Measurements from ENCODE around the gene PLBD1. TPM values are rescaled to one million over a fixed set of nuclear protein-coding genes. Genes with fewer than 3 reads are reported as not detected.

The PLBD1 gene
- under 1 TPM; 0.47 to 0.67 TPM for total RNA-seq
- polyA plus RNA-seq: 1 to 10 TPM in 1 of 2 donors, under 1 TPM in 1; 0.22 to 1.6 TPM

- peak within 1 kb of the TSS in 7 of 8 donors; percentile 1 to 66 (median 47) for H3K4me3 Mint-ChIP-seq
- ChIA-PET CTCF (ENCODE audit: partially characterized antibody) (no interaction called here), POLR2A (ENCODE audit: partially characterized antibody) (no interaction called here)
- H3K27ac ChIP-seq (ENCODE audit: low read depth, low read length): no peak within 1 kb of the TSS
- H3K27ac Mint-ChIP-seq: no peak within 1 kb of the TSS
- no peaks in the 10 kb centered on the region for H3K27me3 ChIP-seq (ENCODE audit: insufficient read depth, low read length)
- peaks cover 0 to 6% (median 4%) of the 10 kb centered on the region in 4 donors for H3K4me1 Mint-ChIP-seq
- no peaks in the 10 kb centered on the region for H3K9me3 ChIP-seq (ENCODE audit: control insufficient read depth in 1 of 2, low read length in 2 of 2)
- DNase-seq: no peak
- intact Hi-C loops (cut with micrococcal nuclease): no loop called here
- H3K9me3 Mint-ChIP-seq: peaks cover 0 to 4% (median 0%) of the 10 kb centered on the region in 8 donors
- no peaks in the 10 kb centered on the region for H3K36me3 Mint-ChIP-seq
- no peaks in the 10 kb centered on the region for H3K36me3 ChIP-seq (ENCODE audit: insufficient read depth, low read length)
- no peaks in the 10 kb centered on the region for H3K4me1 ChIP-seq (ENCODE audit: insufficient read depth, low read length)
- H3K27me3 Mint-ChIP-seq: peaks cover 19 to 39% of the 10 kb centered on the region in 2 donors
- no peak within 1 kb of the TSS for H3K4me3 ChIP-seq (ENCODE audit: low read length in 2 of 2)
Measured at GRCh38 chr12:14567351-14568162, at the start of gene PLBD1. Gene PLBD1, minus strand, starts transcription at chr12:14567883. Its CDS starts 187 bp downstream, at chr12:14567696.

GRCh38 chr12:14614704-14615121, 47.0 kb upstream of the PLBD1 start:
- Histone ChIP-seq H3K27me3 (ENCODE audit: insufficient read depth, low read length) (no peaks in the 10 kb centered on the region), H3K4me1 (ENCODE audit: insufficient read depth, low read length) (no peaks in the 10 kb centered on the region), H3K4me3 (ENCODE audit: low read length in 2 of 2) (no peak overlapping the region), H3K9me3 (ENCODE audit: control insufficient read depth in 1 of 2, low read length in 2 of 2) (no peaks in the 10 kb centered on the region), H3K27ac (ENCODE audit: low read depth, low read length) (no peak overlapping the region), H3K36me3 (ENCODE audit: insufficient read depth, low read length) (no peaks in the 10 kb centered on the region)
- Mint-ChIP-seq H3K4me1 (peaks cover 0 to 2% (median 0%) of the 10 kb centered on the region in 4 donors), H3K9me3 (peaks cover 2 to 30% (median 19%) of the 10 kb centered on the region in 8 donors), H3K4me3 (no peak overlapping the region), H3K27ac (no peak overlapping the region), H3K27me3 (peaks cover 19 to 23% of the 10 kb centered on the region in 2 donors), H3K36me3 (peaks cover 0 to 12% of the 10 kb centered on the region in 2 donors)
- ChIA-PET POLR2A (ENCODE audit: partially characterized antibody) (no interaction called here), CTCF (ENCODE audit: partially characterized antibody) (no interaction called here)
- intact Hi-C loops (cut with micrococcal nuclease): loop anchor here (5.0 kb wide), 1 partner anchor 197 kb away; no protein-coding TSS in a partner anchor
- DNase-seq: no peak

- no peak overlapping the region for H3K4me3 Mint-ChIP-seq
- Histone ChIP-seq H3K4me1 (ENCODE audit: insufficient read depth, low read length) (no peaks in the 10 kb centered on the region), H3K27ac (ENCODE audit: low read depth, low read length) (no peak overlapping the region), H3K4me3 (ENCODE audit: low read length in 2 of 2) (no peak overlapping the region), H3K27me3 (ENCODE audit: insufficient read depth, low read length) (no peaks in the 10 kb centered on the region), H3K36me3 (ENCODE audit: insufficient read depth, low read length) (no peaks in the 10 kb centered on the region), H3K9me3 (ENCODE audit: control insufficient read depth in 1 of 2, low read length in 2 of 2) (no peaks in the 10 kb centered on the region)
- intact Hi-C loops (cut with micrococcal nuclease): no loop called here
- peaks cover 18 to 23% of the 10 kb centered on the region in 2 donors for H3K27me3 Mint-ChIP-seq
- H3K36me3 Mint-ChIP-seq: peaks cover 0 to 12% of the 10 kb centered on the region in 2 donors
- H3K9me3 Mint-ChIP-seq: peaks cover 4 to 39% (median 23%) of the 10 kb centered on the region in 8 donors
- H3K4me1 Mint-ChIP-seq: no peaks in the 10 kb centered on the region
- ChIA-PET POLR2A (ENCODE audit: partially characterized antibody) (no interaction called here), CTCF (ENCODE audit: partially characterized antibody) (interaction anchor here (1.0 to 2.0 kb wide), 2 partner anchors 15 to 376 kb away, joined by 4 to 7 read pairs; no protein-coding TSS in a partner anchor)
- DNase-seq: no peak
- no peak overlapping the region for H3K27ac Mint-ChIP-seq
Measured at GRCh38 chr12:14613718-14614117, 46.0 kb upstream of the PLBD1 start.

GRCh38 chr12:14612898-14613445, 45.3 kb upstream of the PLBD1 start:
- Mint-ChIP-seq H3K27me3 (peaks cover 17 to 23% of the 10 kb centered on the region in 2 donors), H3K4me3 (no peak overlapping the region), H3K9me3 (peaks cover 4 to 46% (median 29%) of the 10 kb centered on the region in 8 donors), H3K4me1 (no peaks in the 10 kb centered on the region), H3K36me3 (peaks cover 0 to 12% of the 10 kb centered on the region in 2 donors), H3K27ac (no peak overlapping the region)
- H3K36me3 ChIP-seq (ENCODE audit: insufficient read depth, low read length): no peaks in the 10 kb centered on the region
- no peaks in the 10 kb centered on the region for H3K27me3 ChIP-seq (ENCODE audit: insufficient read depth, low read length)
- ChIA-PET POLR2A (ENCODE audit: partially characterized antibody) (no interaction called here), CTCF (ENCODE audit: partially characterized antibody) (interaction anchor here (1.0 to 2.5 kb wide), 3 partner anchors 16 to 375 kb away, joined by 4 to 9 read pairs (median 7); no protein-coding TSS in a partner anchor)
- intact Hi-C loops (cut with micrococcal nuclease): no loop called here
- H3K9me3 ChIP-seq (ENCODE audit: control insufficient read depth in 1 of 2, low read length in 2 of 2): no peaks in the 10 kb centered on the region
- DNase-seq: no peak
- no peak overlapping the region for H3K27ac ChIP-seq (ENCODE audit: low read depth, low read length)
- H3K4me3 ChIP-seq (ENCODE audit: low read length in 2 of 2): no peak overlapping the region
- H3K4me1 ChIP-seq (ENCODE audit: insufficient read depth, low read length): no peaks in the 10 kb centered on the region

- no peaks in the 10 kb centered on the region for H3K36me3 ChIP-seq (ENCODE audit: insufficient read depth, low read length)
- H3K4me1 ChIP-seq (ENCODE audit: insufficient read depth, low read length): no peaks in the 10 kb centered on the region
- H3K27me3 Mint-ChIP-seq: peaks cover 13 to 23% of the 10 kb centered on the region in 2 donors
- no peak overlapping the region for H3K27ac Mint-ChIP-seq
- no peak for DNase-seq
- no peak overlapping the region for H3K4me3 Mint-ChIP-seq
- H3K9me3 ChIP-seq (ENCODE audit: control insufficient read depth in 1 of 2, low read length in 2 of 2): no peaks in the 10 kb centered on the region
- peaks cover 4 to 53% (median 36%) of the 10 kb centered on the region in 8 donors for H3K9me3 Mint-ChIP-seq
- peaks cover 4 to 12% of the 10 kb centered on the region in 2 donors for H3K36me3 Mint-ChIP-seq
- H3K4me1 Mint-ChIP-seq: no peaks in the 10 kb centered on the region
- H3K4me3 ChIP-seq (ENCODE audit: low read length in 2 of 2): no peak overlapping the region
- ChIA-PET POLR2A (ENCODE audit: partially characterized antibody) (no interaction called here), CTCF (ENCODE audit: partially characterized antibody) (interaction anchor here (2.0 to 2.5 kb wide), 2 partner anchors 17 to 374 kb away, joined by 7 to 9 read pairs; no protein-coding TSS in a partner anchor)
- no peak overlapping the region for H3K27ac ChIP-seq (ENCODE audit: low read depth, low read length)
- no peaks in the 10 kb centered on the region for H3K27me3 ChIP-seq (ENCODE audit: insufficient read depth, low read length)
- intact Hi-C loops (cut with micrococcal nuclease): no loop called here
Measured at GRCh38 chr12:14612250-14612649, 44.6 kb upstream of the PLBD1 start.

GRCh38 chr12:14611640-14612203, 44.0 kb upstream of the PLBD1 start:
- Mint-ChIP-seq H3K4me1 (no peaks in the 10 kb centered on the region), H3K27ac (no peak overlapping the region), H3K36me3 (peaks cover 4 to 12% of the 10 kb centered on the region in 2 donors), H3K9me3 (peaks cover 4 to 57% (median 39%) of the 10 kb centered on the region in 8 donors), H3K4me3 (no peak overlapping the region), H3K27me3 (peaks cover 13 to 23% of the 10 kb centered on the region in 2 donors)
- Histone ChIP-seq H3K36me3 (ENCODE audit: insufficient read depth, low read length) (no peaks in the 10 kb centered on the region), H3K9me3 (ENCODE audit: control insufficient read depth in 1 of 2, low read length in 2 of 2) (no peaks in the 10 kb centered on the region), H3K4me1 (ENCODE audit: insufficient read depth, low read length) (no peaks in the 10 kb centered on the region), H3K4me3 (ENCODE audit: low read length in 2 of 2) (no peak overlapping the region), H3K27ac (ENCODE audit: low read depth, low read length) (no peak overlapping the region), H3K27me3 (ENCODE audit: insufficient read depth, low read length) (no peaks in the 10 kb centered on the region)
- intact Hi-C loops (cut with micrococcal nuclease): no loop called here
- ChIA-PET POLR2A (ENCODE audit: partially characterized antibody) (no interaction called here), CTCF (ENCODE audit: partially characterized antibody) (interaction anchor here (2.0 to 2.5 kb wide), 2 partner anchors 18 to 374 kb away, joined by 7 to 9 read pairs; no protein-coding TSS in a partner anchor)
- DNase-seq: no peak

- no peaks in the 10 kb centered on the region for H3K36me3 ChIP-seq (ENCODE audit: insufficient read depth, low read length)
- CTCF ChIA-PET (ENCODE audit: partially characterized antibody): no interaction called here
- no peaks in the 10 kb centered on the region for H3K4me1 Mint-ChIP-seq
- peaks cover 10 to 12% of the 10 kb centered on the region in 2 donors for H3K36me3 Mint-ChIP-seq
- no peak for DNase-seq
- H3K27ac Mint-ChIP-seq: no peak overlapping the region
- intact Hi-C loops (cut with micrococcal nuclease): no loop called here
- peaks cover 5% of the 10 kb centered on the region in 2 donors for H3K9me3 ChIP-seq (ENCODE audit: control insufficient read depth in 1 of 2, low read length in 2 of 2)
- no peaks in the 10 kb centered on the region for H3K4me1 ChIP-seq (ENCODE audit: insufficient read depth, low read length)
- H3K4me3 Mint-ChIP-seq: no peak overlapping the region
- H3K27me3 ChIP-seq (ENCODE audit: insufficient read depth, low read length): no peaks in the 10 kb centered on the region
- peaks cover 2 to 5% of the 10 kb centered on the region in 2 donors for H3K27me3 Mint-ChIP-seq
- H3K4me3 ChIP-seq (ENCODE audit: low read length in 2 of 2): no peak overlapping the region
- POLR2A ChIA-PET (ENCODE audit: partially characterized antibody): no interaction called here
- no peak overlapping the region for H3K27ac ChIP-seq (ENCODE audit: low read depth, low read length)
- peaks cover 11 to 85% (median 66%) of the 10 kb centered on the region in 8 donors for H3K9me3 Mint-ChIP-seq
Measured at GRCh38 chr12:14607568-14607967, 39.9 kb upstream of the PLBD1 start.

Data from CD4-positive, alpha-beta memory T cell (primary cell).